HEK293T (cell line): ENCODE results near the gene C1R.
A peak's percentile ranks its signal among the peaks of the same experiment; 100 is the strongest.

Source experiments
- CTCF ChIA-PET: fragments of 350-600 bp; formaldehyde crosslinking; extraction: SDS; loops from one replicate; lab custom pipeline; 2021; ENCODE audit warnings: antibody characterized with exemption, inconsistent platforms; lab: Yijun Ruan, JAX
- POLR2A ChIA-PET: fragments of 350-600 bp; formaldehyde crosslinking; extraction: SDS; loops from one replicate; lab custom pipeline; 2020; ENCODE audit warnings: antibody characterized with exemption, inconsistent platforms; lab: Yijun Ruan, JAX
- DNase-seq: peaks from one replicate; pipeline ENCODE4 v3.0.0; 2012; ENCODE audit warnings: mixed read lengths; ENCODE audit errors: extremely low spot score
- ARNT ChIP-seq: fragments of 450-650 bp; IDR thresholded peaks from 2 replicates; pipeline ENCODE4 v1.6.1; 2017; ENCODE audit warnings: mild to moderate bottlenecking
- BHLHE40 ChIP-seq: fragments of 450-650 bp; IDR thresholded peaks from 2 replicates; pipeline ENCODE4 v1.6.1; 2016; ENCODE audit warnings: mild to moderate bottlenecking, moderate library complexity, borderline replicate concordance
- CTBP1 ChIP-seq: fragments of 450-650 bp; IDR thresholded peaks from 2 replicates; pipeline ENCODE4 v1.6.1; 2016; ENCODE audit warnings: borderline replicate concordance
- ELF4 ChIP-seq: fragments of 450-650 bp; IDR thresholded peaks from 2 replicates; pipeline ENCODE4 v1.6.1; 2017; ENCODE audit warnings: antibody characterized with exemption
- FOXA1 ChIP-seq: fragments of 450-650 bp; IDR thresholded peaks from 2 replicates; pipeline ENCODE4 v1.6.1; 2016; ENCODE audit warnings: mild to moderate bottlenecking
- FOXK2 ChIP-seq: fragments of 450-650 bp; IDR thresholded peaks from 2 replicates; pipeline ENCODE4 v1.6.1; 2016; ENCODE audit warnings: mild to moderate bottlenecking
- FOXM1 ChIP-seq: fragments of 450-650 bp; IDR thresholded peaks from 2 replicates; pipeline ENCODE4 v1.6.1; 2017; ENCODE audit warnings: mild to moderate bottlenecking, borderline replicate concordance
- HDGF ChIP-seq: fragments of 450-650 bp; IDR thresholded peaks from 2 replicates; pipeline ENCODE4 v1.6.1; 2017; ENCODE audit warnings: antibody characterized with exemption, borderline replicate concordance
- L3MBTL2 ChIP-seq: fragments of 450-650 bp; conservative IDR thresholded peaks from 2 replicates; pipeline ENCODE4 v1.6.1; 2016; ENCODE audit warnings: mild to moderate bottlenecking
- LEF1 ChIP-seq: fragments of 450-650 bp; IDR thresholded peaks from 2 replicates; pipeline ENCODE4 v1.6.1; 2017; ENCODE audit warnings: mild to moderate bottlenecking, borderline replicate concordance
- NFRKB ChIP-seq: fragments of 450-650 bp; IDR thresholded peaks from 2 replicates; pipeline ENCODE4 v1.6.1; 2016; ENCODE audit warnings: mild to moderate bottlenecking, moderate library complexity
- SP1 ChIP-seq: fragments of 450-650 bp; IDR thresholded peaks from 2 replicates; pipeline ENCODE4 v1.6.1; 2017
- SUZ12 ChIP-seq: fragments of 450-650 bp; IDR thresholded peaks from 2 replicates; pipeline ENCODE4 v1.6.1; 2016; ENCODE audit warnings: mild to moderate bottlenecking
- TARDBP ChIP-seq: fragments of 450-650 bp; IDR thresholded peaks from 2 replicates; pipeline ENCODE4 v1.6.1; 2016
- ZNF384 ChIP-seq: fragments of 450-650 bp; IDR thresholded peaks from 2 replicates; pipeline ENCODE4 v1.6.1; 2016
- TF ChIP-seq, protein P1 (sequence below): fragments of 450-650 bp; IDR thresholded peaks from 2 replicates; pipeline ENCODE4 v1.6.1; 2016

Gene C1R

DNA sequence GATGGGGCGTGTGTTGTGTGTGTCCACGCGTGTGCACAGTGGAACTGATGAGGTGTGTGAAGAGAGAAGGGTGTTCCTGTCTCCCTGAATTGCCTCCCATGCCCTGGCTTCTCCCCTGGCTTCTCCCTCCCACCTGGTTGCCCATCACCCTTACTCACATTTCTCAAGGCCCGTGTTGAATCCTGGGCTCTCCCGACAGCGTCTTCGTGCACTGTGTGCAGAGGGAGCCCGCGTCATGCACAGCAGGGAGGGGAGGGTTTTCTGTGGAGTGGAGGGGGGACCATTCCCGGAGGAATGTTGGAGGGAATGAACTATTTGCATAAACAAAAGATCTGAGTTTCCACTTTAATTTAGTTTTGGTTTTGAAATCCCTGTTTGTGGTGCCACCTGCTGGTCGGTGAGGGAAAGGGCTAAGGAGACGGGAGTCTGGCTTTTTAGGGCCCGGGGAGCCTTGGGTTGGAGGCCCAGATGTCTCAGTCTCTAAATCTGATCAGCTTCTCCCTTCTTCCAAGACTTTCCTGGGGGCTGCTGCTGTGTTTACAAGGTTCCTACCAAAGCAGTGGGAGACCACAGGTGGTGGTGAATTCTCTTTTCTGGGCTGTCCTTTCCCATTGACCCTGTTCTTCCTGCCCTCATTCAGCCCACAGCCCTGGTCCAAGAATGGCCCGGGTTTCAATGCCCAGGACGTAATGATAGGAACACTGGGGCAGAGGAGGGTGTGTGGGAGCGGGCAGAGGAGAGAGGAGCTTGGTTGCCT is at the start of gene C1R:
Gene C1R, minus strand, starts transcription at position 217 of the 757 bp plus-strand sequence. Its CDS starts 57 bp downstream, at position 160.
- peak; percentile 71 for DNase-seq
- POLR2A ChIA-PET = no interaction called here
- CTCF ChIA-PET = interaction anchor here (1.3 kb wide), 1 partner anchor 148 kb away, joined by 3 read pairs; no protein-coding TSS in a partner anchor
- no peak for TF ChIP-seq FOXK2
- no peak for TF ChIP-seq SUZ12
- no peak for TF ChIP-seq ELF4
- no peak for TF ChIP-seq BHLHE40
- TF ChIP-seq, protein P1, sequence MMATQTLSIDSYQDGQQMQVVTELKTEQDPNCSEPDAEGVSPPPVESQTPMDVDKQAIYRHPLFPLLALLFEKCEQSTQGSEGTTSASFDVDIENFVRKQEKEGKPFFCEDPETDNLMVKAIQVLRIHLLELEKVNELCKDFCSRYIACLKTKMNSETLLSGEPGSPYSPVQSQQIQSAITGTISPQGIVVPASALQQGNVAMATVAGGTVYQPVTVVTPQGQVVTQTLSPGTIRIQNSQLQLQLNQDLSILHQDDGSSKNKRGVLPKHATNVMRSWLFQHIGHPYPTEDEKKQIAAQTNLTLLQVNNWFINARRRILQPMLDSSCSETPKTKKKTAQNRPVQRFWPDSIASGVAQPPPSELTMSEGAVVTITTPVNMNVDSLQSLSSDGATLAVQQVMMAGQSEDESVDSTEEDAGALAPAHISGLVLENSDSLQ = no peak
- no peak for TF ChIP-seq NFRKB
- TF ChIP-seq SP1 = no peak
- TF ChIP-seq ARNT = no peak
- no peak for TF ChIP-seq TARDBP
- no peak for TF ChIP-seq FOXA1
- no peak for TF ChIP-seq FOXM1
- TF ChIP-seq L3MBTL2 = no peak; the same call in 1 of the 2 replicates

GRCh38 chr12:7141351-7142005 is 49.2 kb upstream of the C1R start:
- ChIA-PET POLR2A (interaction anchor here (0.8 to 1.5 kb wide), 2 partner anchors 11 to 198 kb away, joined by 4 read pairs; partner anchors contain the start of genes C12orf57, CLSTN3 and RNU7-1), CTCF (interaction anchor here (0.6 to 1.0 kb wide), 4 partner anchors 13 to 298 kb away, joined by 3 to 5 read pairs (median 3); no protein-coding TSS in a partner anchor)
- TF ChIP-seq L3MBTL2 (no peak), SUZ12 (no peak), ARNT (no peak), ELF4 (no peak), SP1 (no peak)
- TF ChIP-seq, protein P1 = no peak
- no peak for DNase-seq

- CTCF ChIA-PET = interaction anchor here (0.8 kb wide), 1 partner anchor 8 kb away, joined by 3 read pairs; no protein-coding TSS in a partner anchor
- no peak for TF ChIP-seq NFRKB
- no peak for TF ChIP-seq BHLHE40
- no peak for TF ChIP-seq FOXA1
- TF ChIP-seq ELF4 = no peak
- no peak for TF ChIP-seq ZNF384
- TF ChIP-seq L3MBTL2 = no peak
- POLR2A ChIA-PET = no interaction called here
Measured at GRCh38 chr12:7139200-7139599, 47.0 kb upstream of the C1R start.

GRCh38 chr12:7137908-7138307 is 45.7 kb upstream of the C1R start:
- ChIA-PET CTCF (no interaction called here), POLR2A (no interaction called here)
- TF ChIP-seq HDGF = no peak
- TF ChIP-seq BHLHE40 = no peak
- no peak for TF ChIP-seq FOXA1
- no peak for TF ChIP-seq SUZ12
- no peak for TF ChIP-seq LEF1
- TF ChIP-seq FOXK2 = no peak
- TF ChIP-seq L3MBTL2 = no peak
- no peak for TF ChIP-seq CTBP1
- TF ChIP-seq TARDBP = no peak
- TF ChIP-seq ELF4 = no peak
- no peak for TF ChIP-seq ZNF384
- TF ChIP-seq SP1 = no peak
- no peak for TF ChIP-seq FOXM1
- no peak for TF ChIP-seq NFRKB
- DNase-seq = no peak

More at GRCh38 chr12:7139200-7139599, 47.0 kb upstream of the C1R start:
- DNase-seq = no peak

- no peak for TF ChIP-seq SP1
- TF ChIP-seq HDGF = no peak
- TF ChIP-seq SUZ12 = no peak
- TF ChIP-seq FOXK2 = no peak
- no peak for TF ChIP-seq NFRKB
- no peak for TF ChIP-seq ELF4
- no peak for DNase-seq
- POLR2A ChIA-PET = no interaction called here
- CTCF ChIA-PET = interaction anchor here (1.3 kb wide), 1 partner anchor 8 kb away, joined by 3 read pairs; no protein-coding TSS in a partner anchor
Measured at GRCh38 chr12:7136676-7137075, 44.4 kb upstream of the C1R start.

GRCh38 chr12:7136071-7136470 is 43.8 kb upstream of the C1R start:
- CTCF ChIA-PET = interaction anchor here (1.3 kb wide), 1 partner anchor 8 kb away, joined by 3 read pairs; no protein-coding TSS in a partner anchor
- no peak for TF ChIP-seq LEF1
- no peak for TF ChIP-seq FOXA1
- TF ChIP-seq ARNT = no peak
- TF ChIP-seq HDGF = no peak
- no peak for TF ChIP-seq NFRKB
- TF ChIP-seq SP1 = no peak
- TF ChIP-seq TARDBP = no peak
- TF ChIP-seq CTBP1 = no peak
- TF ChIP-seq SUZ12 = no peak
- TF ChIP-seq BHLHE40 = no peak
- TF ChIP-seq FOXK2 = no peak
- no peak for TF ChIP-seq L3MBTL2
- no peak for TF ChIP-seq FOXM1
- no peak for TF ChIP-seq ZNF384
- no peak for TF ChIP-seq ELF4
- TF ChIP-seq, protein P1 = no peak
- DNase-seq = no peak
- POLR2A ChIA-PET = no interaction called here
